Measurements from ENCODE around the gene SCUBE3. TPM values are rescaled to one million over a fixed set of nuclear protein-coding genes. Genes with fewer than 3 reads are reported as not detected.

SCUBE3 gene
- total RNA-seq, 1 donor from 2014 or later, result 1.2 TPM

DNA sequence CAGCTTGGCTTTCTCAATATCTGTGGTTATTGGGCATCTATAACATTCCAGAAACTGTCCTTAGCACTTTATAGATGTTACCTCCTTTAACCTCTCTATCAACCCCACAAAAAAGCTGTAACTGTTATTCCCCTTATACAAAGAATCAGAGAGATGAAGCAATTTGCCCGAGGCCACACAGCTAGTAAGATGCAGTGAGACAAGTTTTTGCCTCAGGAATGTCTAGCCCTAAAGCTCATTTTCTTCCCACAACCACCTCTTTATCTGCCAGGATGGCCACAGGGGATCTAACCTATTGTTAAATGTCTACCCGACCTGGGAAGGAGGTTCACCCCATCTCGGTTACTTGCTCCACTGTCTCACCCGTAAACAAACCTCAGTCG, 40.7 kb upstream of the SCUBE3 start:
- DNase-seq (ENCODE audit: low spot score), result no peak
- Mint-ChIP-seq H3K36me3 (ENCODE audit: low read depth, unreplicated experiment) (no peaks in the 10 kb centered on the region), H3K27ac (ENCODE audit: unreplicated experiment) (no peak overlapping the region), H3K4me3 (ENCODE audit: unreplicated experiment) (no peak overlapping the region), H3K9me3 (ENCODE audit: unreplicated experiment) (no peaks in the 10 kb centered on the region), H3K27me3 (ENCODE audit: unreplicated experiment) (peaks cover 2% of the 10 kb centered on the region), H3K4me1 (ENCODE audit: unreplicated experiment) (peaks cover 6% of the 10 kb centered on the region)
- TF ChIP-seq, protein P1, sequence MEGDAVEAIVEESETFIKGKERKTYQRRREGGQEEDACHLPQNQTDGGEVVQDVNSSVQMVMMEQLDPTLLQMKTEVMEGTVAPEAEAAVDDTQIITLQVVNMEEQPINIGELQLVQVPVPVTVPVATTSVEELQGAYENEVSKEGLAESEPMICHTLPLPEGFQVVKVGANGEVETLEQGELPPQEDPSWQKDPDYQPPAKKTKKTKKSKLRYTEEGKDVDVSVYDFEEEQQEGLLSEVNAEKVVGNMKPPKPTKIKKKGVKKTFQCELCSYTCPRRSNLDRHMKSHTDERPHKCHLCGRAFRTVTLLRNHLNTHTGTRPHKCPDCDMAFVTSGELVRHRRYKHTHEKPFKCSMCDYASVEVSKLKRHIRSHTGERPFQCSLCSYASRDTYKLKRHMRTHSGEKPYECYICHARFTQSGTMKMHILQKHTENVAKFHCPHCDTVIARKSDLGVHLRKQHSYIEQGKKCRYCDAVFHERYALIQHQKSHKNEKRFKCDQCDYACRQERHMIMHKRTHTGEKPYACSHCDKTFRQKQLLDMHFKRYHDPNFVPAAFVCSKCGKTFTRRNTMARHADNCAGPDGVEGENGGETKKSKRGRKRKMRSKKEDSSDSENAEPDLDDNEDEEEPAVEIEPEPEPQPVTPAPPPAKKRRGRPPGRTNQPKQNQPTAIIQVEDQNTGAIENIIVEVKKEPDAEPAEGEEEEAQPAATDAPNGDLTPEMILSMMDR (IDR thresholded peaks at IDR 0.05; ENCODE audit: unreplicated experiment), result no peak

DNA sequence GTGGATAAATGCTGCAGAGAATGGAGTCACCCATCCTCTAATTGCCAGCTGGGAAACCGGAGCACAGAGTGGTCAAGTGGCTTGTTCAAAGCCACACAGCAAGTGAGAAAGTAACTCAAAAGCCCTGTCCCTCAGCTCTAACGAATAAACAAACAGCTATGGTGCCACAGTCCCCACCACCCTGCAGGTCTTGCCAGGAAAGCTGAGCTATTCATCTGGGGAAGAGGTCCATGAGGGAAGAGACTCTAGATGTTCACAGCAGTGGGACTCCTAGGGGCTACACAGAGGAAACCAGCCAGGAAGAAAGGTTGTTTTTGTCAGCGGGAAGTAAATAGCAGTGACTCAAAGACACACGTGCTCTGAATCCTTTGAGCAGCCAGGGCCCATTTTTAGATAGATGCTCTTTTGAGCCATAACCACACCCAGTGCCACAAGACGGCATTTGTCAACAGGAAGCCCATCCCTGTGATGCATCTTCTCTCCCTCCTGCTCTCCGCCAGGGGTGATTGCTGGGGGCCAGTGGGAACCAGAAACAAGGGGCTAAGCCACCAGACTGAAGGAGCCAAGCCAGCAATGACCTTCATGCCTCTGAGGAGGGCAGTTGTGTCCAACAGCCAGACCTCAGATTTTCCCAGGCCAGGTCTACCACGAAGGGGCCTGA, 40.2 kb upstream of the SCUBE3 start:
- Mint-ChIP-seq H3K4me1 (ENCODE audit: unreplicated experiment) (peaks cover 7% of the 10 kb centered on the region), H3K27me3 (ENCODE audit: unreplicated experiment) (peaks cover 2% of the 10 kb centered on the region), H3K9me3 (ENCODE audit: unreplicated experiment) (no peaks in the 10 kb centered on the region), H3K36me3 (ENCODE audit: low read depth, unreplicated experiment) (no peaks in the 10 kb centered on the region), H3K4me3 (ENCODE audit: unreplicated experiment) (no peak overlapping the region), H3K27ac (ENCODE audit: unreplicated experiment) (no peak overlapping the region)
- TF ChIP-seq, protein P1 (IDR thresholded peaks at IDR 0.05; ENCODE audit: unreplicated experiment), result no peak
- no peak for DNase-seq (ENCODE audit: low spot score)

DNA sequence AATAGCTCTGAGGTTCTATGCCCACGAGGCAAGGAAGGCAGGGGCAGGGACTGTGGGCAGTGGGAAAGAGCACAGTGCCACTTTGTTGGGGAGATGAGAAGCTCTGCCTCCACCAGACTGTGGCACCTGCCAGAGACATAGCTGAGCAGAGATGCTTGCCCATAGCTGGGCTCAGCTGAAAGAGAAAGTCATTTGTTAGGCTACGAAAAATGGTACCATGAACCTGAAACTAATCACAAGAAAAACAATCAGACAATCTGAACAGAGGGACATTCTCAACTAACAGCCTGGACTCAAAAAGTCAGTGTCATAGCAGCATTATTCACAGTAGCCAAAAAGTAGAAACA, 39.7 kb upstream of the SCUBE3 start:
- no peak for DNase-seq (ENCODE audit: low spot score)
- Mint-ChIP-seq H3K4me3 (ENCODE audit: unreplicated experiment) (no peak overlapping the region), H3K27ac (ENCODE audit: unreplicated experiment) (no peak overlapping the region), H3K4me1 (ENCODE audit: unreplicated experiment) (peaks cover 12% of the 10 kb centered on the region), H3K27me3 (ENCODE audit: unreplicated experiment) (peaks cover 5% of the 10 kb centered on the region), H3K9me3 (ENCODE audit: unreplicated experiment) (no peaks in the 10 kb centered on the region), H3K36me3 (ENCODE audit: low read depth, unreplicated experiment) (no peaks in the 10 kb centered on the region)
- TF ChIP-seq, protein P1 (IDR thresholded peaks at IDR 0.05; ENCODE audit: unreplicated experiment), result no peak

DNA sequence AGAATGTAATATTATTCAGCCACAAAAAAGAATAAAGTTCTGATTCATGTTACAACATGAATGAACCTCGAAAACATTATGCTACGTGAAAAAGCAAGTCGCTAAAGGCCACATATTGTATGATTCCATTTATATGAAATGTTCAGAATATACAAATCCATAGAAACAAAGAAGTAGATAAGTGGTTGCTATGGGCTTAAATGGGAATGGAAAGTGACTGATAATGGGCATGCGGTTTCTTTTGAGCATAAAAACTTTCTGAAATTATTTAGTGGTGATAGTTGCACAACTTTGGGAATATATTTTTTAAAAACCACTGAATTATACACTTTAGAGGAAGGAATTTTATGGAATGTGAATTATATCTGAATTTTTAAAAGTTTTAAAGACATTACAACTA, 39.3 kb upstream of the SCUBE3 start:
- no peak for DNase-seq (ENCODE audit: low spot score)
- peaks cover 4% of the 10 kb centered on the region for H3K27me3 Mint-ChIP-seq (ENCODE audit: unreplicated experiment)
- no peak overlapping the region for H3K4me3 Mint-ChIP-seq (ENCODE audit: unreplicated experiment)
- no peaks in the 10 kb centered on the region for H3K9me3 Mint-ChIP-seq (ENCODE audit: unreplicated experiment)
- TF ChIP-seq, protein P1 (IDR thresholded peaks at IDR 0.05; ENCODE audit: unreplicated experiment), result no peak
- no peaks in the 10 kb centered on the region for H3K36me3 Mint-ChIP-seq (ENCODE audit: low read depth, unreplicated experiment)
- H3K27ac Mint-ChIP-seq (ENCODE audit: unreplicated experiment), result no peak overlapping the region
- H3K4me1 Mint-ChIP-seq (ENCODE audit: unreplicated experiment), result peaks cover 13% of the 10 kb centered on the region

DNA sequence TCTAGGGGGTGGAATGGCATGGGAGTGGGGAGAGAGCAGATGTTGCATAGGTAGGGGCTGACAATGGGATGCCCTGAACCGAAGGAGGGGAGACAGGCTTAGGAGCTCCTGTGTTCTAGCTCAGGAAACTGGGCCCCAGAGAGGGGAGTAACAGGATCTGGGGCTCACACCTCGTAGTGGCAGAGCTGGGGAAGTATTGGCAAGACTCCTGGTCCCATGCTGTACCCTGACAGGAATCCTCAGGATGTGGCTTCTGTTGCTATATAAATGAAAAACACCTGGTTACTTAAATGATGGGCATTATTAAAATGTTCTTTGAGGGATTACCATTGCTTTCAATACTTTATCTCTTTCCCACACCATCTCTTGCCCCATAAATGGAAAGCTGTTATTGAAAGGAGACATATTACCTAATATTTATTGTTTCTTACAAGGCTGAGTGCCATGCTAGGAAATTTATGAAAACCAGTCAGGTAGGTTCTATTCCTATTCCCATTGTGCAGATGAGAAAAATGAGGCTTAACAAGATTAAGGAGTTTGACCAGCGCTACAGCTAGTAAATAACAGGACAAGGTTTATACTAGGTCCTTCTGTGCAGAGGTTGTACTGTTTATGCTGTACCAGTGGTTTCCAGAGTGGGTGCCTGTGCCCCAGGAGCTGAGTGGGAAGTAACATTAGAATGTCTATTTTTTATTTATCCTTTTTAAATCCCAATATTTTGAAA, 37.3 kb upstream of the SCUBE3 start:
- no peak for DNase-seq (ENCODE audit: low spot score)
- TF ChIP-seq, protein P1 (IDR thresholded peaks at IDR 0.05; ENCODE audit: unreplicated experiment), result no peak
- peaks cover 13% of the 10 kb centered on the region for H3K4me1 Mint-ChIP-seq (ENCODE audit: unreplicated experiment)
- H3K9me3 Mint-ChIP-seq (ENCODE audit: unreplicated experiment), result no peaks in the 10 kb centered on the region
- no peaks in the 10 kb centered on the region for H3K36me3 Mint-ChIP-seq (ENCODE audit: low read depth, unreplicated experiment)
- peaks cover 2% of the 10 kb centered on the region for H3K27me3 Mint-ChIP-seq (ENCODE audit: unreplicated experiment)
- H3K4me3 Mint-ChIP-seq (ENCODE audit: unreplicated experiment), result no peak overlapping the region
- H3K27ac Mint-ChIP-seq (ENCODE audit: unreplicated experiment), result no peak overlapping the region
